ENCODE measurements around the gene FBLN2. TPM values are rescaled to one million over a fixed set of nuclear protein-coding genes. Genes with fewer than 3 reads are reported as not detected.

Gene FBLN2
- total RNA-seq, 1 experiment from 2014 or later, result 0.11 TPM

- intact Hi-C loops (cut with micrococcal nuclease), result no loop called here
- H3K9me2 ChIP-seq (replicated peaks; ENCODE audit: low read length), result no peaks in the 10 kb centered on the region
- no peaks in the 10 kb centered on the region for H3K4me1 ChIP-seq (ENCODE audit: insufficient read depth, low read length)
- H3K27me3 ChIP-seq (ENCODE audit: low read length), result no peaks in the 10 kb centered on the region
- ChIA-PET POLR2A (ENCODE audit: unreplicated experiment) (no interaction called here), CTCF (no interaction called here)
- H3F3A ChIP-seq (ENCODE audit: low read length, unreplicated experiment), result no peaks in the 10 kb centered on the region
- no peak overlapping the region for H3K27ac ChIP-seq (ENCODE audit: low read length)
- BruUV-seq (replicated peaks), result no TSS peak
- H3K4me2 ChIP-seq (ENCODE audit: low read length), result no peak overlapping the region
- no peaks in the 10 kb centered on the region for H4K20me1 ChIP-seq (ENCODE audit: low read length)
- no peak for DNase-seq
- no peak overlapping the region for H3K9ac ChIP-seq (ENCODE audit: low read length)
- no peak for ATAC-seq
- H3K36me3 ChIP-seq (ENCODE audit: low read depth, low read length), result no peaks in the 10 kb centered on the region
- no peaks in the 10 kb centered on the region for H3K79me2 ChIP-seq (ENCODE audit: low read length)
- no peaks in the 10 kb centered on the region for H3K9me3 ChIP-seq (ENCODE audit: low read length)
- no peak for TF ChIP-seq EZH2 (IDR thresholded peaks at IDR 0.05; ENCODE audit: low read length, unreplicated experiment)
- H3K4me3 ChIP-seq (ENCODE audit: low read length), result no peak overlapping the region
- H2AFZ ChIP-seq (ENCODE audit: low read length), result no peak overlapping the region
Observed at GRCh38 chr3:13620281-13620680, 71.4 kb downstream of the FBLN2 start.

- no peak for TF ChIP-seq EZH2 (IDR thresholded peaks at IDR 0.05; ENCODE audit: low read length, unreplicated experiment)
- TF ChIP-seq EZH2phosphoT487 (IDR thresholded peaks at IDR 0.05; ENCODE audit: borderline replicate concordance, low read length), result no peak
- TF ChIP-seq CTCF (conservative IDR thresholded peaks at IDR 0.05; ENCODE audit: low read depth, low read length), result no peak
- BruUV-seq (replicated peaks), result no TSS peak
Observed at GRCh38 chr3:13620776-13621365, 71.9 kb downstream of the FBLN2 start.

GRCh38 chr3:13621381-13622221 is 72.7 kb downstream of the FBLN2 start:
- ATAC-seq (peak; percentile 27; the same call in 1 of the 2 replicates), DNase-seq (no peak)
- BruUV-seq (replicated peaks), result no TSS peak
- H4K20me1 ChIP-seq (ENCODE audit: low read length), result no peaks in the 10 kb centered on the region
- ChIA-PET CTCF (no interaction called here), POLR2A (ENCODE audit: unreplicated experiment) (no interaction called here)
- H3K36me3 ChIP-seq (ENCODE audit: low read depth, low read length), result no peaks in the 10 kb centered on the region
- no peak overlapping the region for H3K27ac ChIP-seq (ENCODE audit: low read length)
- H3F3A ChIP-seq (ENCODE audit: low read length, unreplicated experiment), result no peaks in the 10 kb centered on the region
- H3K27me3 ChIP-seq (ENCODE audit: low read length), result no peaks in the 10 kb centered on the region
- no peak overlapping the region for H3K4me2 ChIP-seq (ENCODE audit: low read length)
- H3K9me2 ChIP-seq (replicated peaks; ENCODE audit: low read length), result no peaks in the 10 kb centered on the region
- TF ChIP-seq EZH2phosphoT487 (IDR thresholded peaks at IDR 0.05; ENCODE audit: borderline replicate concordance, low read length) (no peak), CTCF (conservative IDR thresholded peaks at IDR 0.05; ENCODE audit: low read depth, low read length) (0 out of 2 replicates have a peak, but pooled peaks have one; percentile 11), EZH2 (IDR thresholded peaks at IDR 0.05; ENCODE audit: low read length, unreplicated experiment) (no peak)
- no peaks in the 10 kb centered on the region for H3K79me2 ChIP-seq (ENCODE audit: low read length)
- H3K4me3 ChIP-seq (ENCODE audit: low read length), result no peak overlapping the region
- H3K9ac ChIP-seq (ENCODE audit: low read length), result no peak overlapping the region
- no peaks in the 10 kb centered on the region for H3K4me1 ChIP-seq (ENCODE audit: insufficient read depth, low read length)
- H2AFZ ChIP-seq (ENCODE audit: low read length), result no peak overlapping the region
- intact Hi-C loops (cut with micrococcal nuclease), result no loop called here
- no peaks in the 10 kb centered on the region for H3K9me3 ChIP-seq (ENCODE audit: low read length)

More at GRCh38 chr3:13620776-13621365, 71.9 kb downstream of the FBLN2 start:
- Histone ChIP-seq H3K9me2 (replicated peaks; ENCODE audit: low read length) (no peaks in the 10 kb centered on the region), H3K27me3 (ENCODE audit: low read length) (no peaks in the 10 kb centered on the region), H3K4me1 (ENCODE audit: insufficient read depth, low read length) (no peaks in the 10 kb centered on the region), H3K27ac (ENCODE audit: low read length) (no peak overlapping the region), H3K4me3 (ENCODE audit: low read length) (no peak overlapping the region), H2AFZ (ENCODE audit: low read length) (no peak overlapping the region), H4K20me1 (ENCODE audit: low read length) (no peaks in the 10 kb centered on the region), H3K4me2 (ENCODE audit: low read length) (no peak overlapping the region), H3K79me2 (ENCODE audit: low read length) (no peaks in the 10 kb centered on the region), H3F3A (ENCODE audit: low read length, unreplicated experiment) (no peaks in the 10 kb centered on the region), H3K9me3 (ENCODE audit: low read length) (no peaks in the 10 kb centered on the region), H3K9ac (ENCODE audit: low read length) (no peak overlapping the region), H3K36me3 (ENCODE audit: low read depth, low read length) (no peaks in the 10 kb centered on the region)
- intact Hi-C loops (cut with micrococcal nuclease), result no loop called here
- CTCF ChIA-PET, result no interaction called here
- no peak for ATAC-seq
- POLR2A ChIA-PET (ENCODE audit: unreplicated experiment), result no interaction called here
- no peak for DNase-seq

All from PC-3 (cell line).